Amniotic epithelial cell (primary cell): Measurements from ENCODE around the gene RPP25.
A peak's percentile ranks its signal among the peaks of the same experiment; 100 is the strongest.
"Not testable (repeated sequence)": the region's sequence is repeated elsewhere in the genome, so short reads cannot be mapped to it uniquely, and the experiment has no call there.

Experiments
- DNase-seq: peaks from one replicate; pipeline ENCODE4 v3.0.0-alpha.2; 2010; ENCODE audit warnings: low read depth

RPP25 gene

GRCh38 chr15:74917676-74918075, 38.9 kb downstream of the RPP25 start:
- DNase-seq: peak; percentile 22

- DNase-seq: not testable (repeated sequence)
Measured at GRCh38 chr15:74913799-74914198, 42.8 kb downstream of the RPP25 start.

- no peak for DNase-seq
Measured at GRCh38 chr15:74913041-74913440, 43.5 kb downstream of the RPP25 start.

- DNase-seq: no peak
Measured at GRCh38 chr15:74908635-74909034, 47.9 kb downstream of the RPP25 start.

DNA sequence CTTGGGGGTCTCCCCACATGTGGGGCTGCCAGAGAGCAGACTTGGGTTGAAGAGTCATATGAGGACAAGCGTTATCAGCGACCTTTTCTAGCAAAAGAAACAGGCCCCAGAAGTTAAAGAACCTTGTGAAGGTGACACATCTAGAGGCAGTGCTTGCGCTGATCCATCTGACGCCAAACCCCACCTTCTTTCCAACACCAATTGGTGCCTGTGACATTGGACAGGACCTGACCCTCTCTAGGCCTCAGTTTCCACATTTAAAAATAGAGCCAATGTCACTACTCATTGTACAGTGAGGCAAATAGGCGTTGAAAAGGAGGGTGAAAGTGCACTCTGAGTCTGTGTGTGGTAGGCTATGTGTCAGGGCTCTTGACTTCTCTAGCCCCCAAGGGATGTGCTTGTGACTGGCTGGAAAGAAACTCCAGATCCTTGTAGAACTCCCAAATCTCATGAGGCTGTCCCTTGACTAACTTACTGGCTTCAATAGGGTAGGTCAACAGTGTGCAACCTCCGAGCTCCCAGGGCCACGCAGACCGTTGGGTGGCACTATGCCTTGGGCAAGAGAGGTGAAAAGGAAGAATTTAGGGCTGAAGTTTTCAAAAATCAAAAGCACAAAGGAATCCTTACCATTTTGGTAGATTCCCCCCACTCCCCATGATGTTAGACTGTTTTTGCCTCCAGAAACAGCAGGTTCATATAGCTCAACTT, 49.3 kb downstream of the RPP25 start:
- DNase-seq: no peak

GRCh38 chr15:74906450-74907162, 50.0 kb downstream of the RPP25 start, which contains the start of gene FAM219B:
TSS of gene FAM219B (minus strand) at chr15:74906851. CDS start at chr15:74906800, 51 bp downstream.
- DNase-seq: peak; percentile 76

DNA sequence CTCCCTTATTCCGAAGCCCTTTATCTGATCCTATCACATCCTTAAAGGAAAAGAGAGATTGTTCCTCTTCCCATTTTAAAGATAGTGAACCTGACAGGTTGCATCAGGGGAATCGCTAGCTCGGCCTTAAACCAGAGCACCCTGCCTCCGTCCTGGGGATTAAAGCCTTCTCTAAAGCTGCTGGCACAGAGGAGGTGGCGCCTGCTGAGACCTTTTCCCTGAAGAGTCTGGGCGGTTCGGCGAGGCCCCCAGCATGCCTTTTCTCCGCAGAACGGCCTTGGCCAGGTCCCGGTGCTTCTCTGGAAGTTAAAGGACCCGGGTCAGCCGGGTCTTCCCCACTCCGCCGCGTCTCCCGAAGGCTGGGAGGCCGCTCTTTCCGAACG, 50.5 kb downstream of the RPP25 start:
- DNase-seq: peak; percentile 26
